DOHH2 (cell line): ENCODE results near the gene NCOR2.
A peak's percentile ranks its signal among the peaks of the same experiment; 100 is the strongest.

Source experiments
- H3F3A ChIP-seq: fragments of 200-600 bp; sonication (generic), shearing (Covaris generic); 2 replicates; pipeline ENCODE4 v1.6.0; 2016; ENCODE audit warnings: antibody characterized with exemption, mild to moderate bottlenecking; ENCODE audit not compliant: control insufficient read depth, insufficient read depth
- H3K27ac ChIP-seq: fragments of 200-600 bp; sonication (generic); 2 replicates; pipeline ENCODE4 v1.5.1; 2014; ENCODE audit warnings: low read depth, mild to moderate bottlenecking, low read length, moderate library complexity
- H3K27me3 ChIP-seq: fragments of 200-600 bp; sonication (generic); 2 replicates; pipeline ENCODE4 v1.6.1; 2014; ENCODE audit warnings: mild to moderate bottlenecking, low read length, mixed read lengths; ENCODE audit not compliant: control insufficient read depth
- H3K36me3 ChIP-seq: fragments of 200-600 bp; sonication (generic); 2 replicates; pipeline ENCODE4 v1.6.1; 2014; ENCODE audit warnings: mild to moderate bottlenecking, low read length, moderate library complexity, mixed read lengths; ENCODE audit not compliant: control insufficient read depth
- H3K4me1 ChIP-seq: fragments of 200-600 bp; sonication (generic); 2 replicates; pipeline ENCODE4 v1.6.1; 2014; ENCODE audit warnings: mild to moderate bottlenecking, low read length, mixed read lengths; ENCODE audit not compliant: control insufficient read depth
- H3K4me2 ChIP-seq: fragments of 200-600 bp; sonication (generic); 2 replicates; pipeline ENCODE4 v1.6.0; 2014; ENCODE audit warnings: mild to moderate bottlenecking, low read length, moderate library complexity
- H3K4me3 ChIP-seq: fragments of 200-600 bp; sonication (generic); 2 replicates; pipeline ENCODE4 v1.5.1; 2014; ENCODE audit warnings: mild to moderate bottlenecking, low read length, mixed read lengths
- H3K79me2 ChIP-seq: fragments of 200-600 bp; sonication (generic); 2 replicates; pipeline ENCODE4 v1.6.1; 2014; ENCODE audit warnings: mild to moderate bottlenecking, low read length, mixed read lengths; ENCODE audit not compliant: control insufficient read depth
- H3K9me2 ChIP-seq: fragments of 200-600 bp; sonication (generic); replicated peaks from 2 replicates; pipeline ENCODE4 v1.6.1; 2014; ENCODE audit warnings: mild to moderate bottlenecking, low read length, mixed read lengths; ENCODE audit not compliant: control insufficient read depth
- H3K9me3 ChIP-seq: fragments of 200-600 bp; sonication (generic); 2 replicates; pipeline ENCODE4 v1.6.1; 2014; ENCODE audit warnings: antibody characterized with exemption, low read length, mixed read lengths; ENCODE audit not compliant: control insufficient read depth, insufficient read depth
- H4K20me1 ChIP-seq: fragments of 200-600 bp; sonication (generic); 2 replicates; pipeline ENCODE4 v1.6.0; 2014; ENCODE audit warnings: low read depth, mild to moderate bottlenecking, antibody characterized with exemption, low read length, moderate library complexity; ENCODE audit not compliant: control insufficient read depth, insufficient read depth
- CTCF ChIP-seq: fragments of 200-600 bp; sonication (generic); IDR thresholded peaks from one replicate; pipeline ENCODE4 v1.5.1; 2014; ENCODE audit warnings: antibody characterized with exemption, mild to moderate bottlenecking, low read depth, low read length; ENCODE audit not compliant: poor library complexity, severe bottlenecking
- EZH2phosphoT487 ChIP-seq: fragments of 200-600 bp; sonication (generic); IDR thresholded peaks from 2 replicates; pipeline ENCODE4 v1.6.1; 2017; ENCODE audit warnings: borderline replicate concordance, mild to moderate bottlenecking, antibody characterized with exemption, low read length, moderate library complexity, mixed read lengths

Gene NCOR2

GRCh38 chr12:124564971-124565491 lies 2.4 kb downstream of the NCOR2 start:
- no peak overlapping the region for H3K27ac ChIP-seq
- H3K79me2 ChIP-seq: peaks cover 70% of the 10 kb centered on the region
- H3K27me3 ChIP-seq: peaks cover 4% of the 10 kb centered on the region; the same call in 1 of the 2 replicates
- no peaks in the 10 kb centered on the region for H3K9me2 ChIP-seq
- no peaks in the 10 kb centered on the region for H3K9me3 ChIP-seq
- peaks cover 10% of the 10 kb centered on the region; the same call in 1 of the 2 replicates for H3K36me3 ChIP-seq
- H3F3A ChIP-seq: no peaks in the 10 kb centered on the region; the same call in 1 of the 2 replicates
- no peak for TF ChIP-seq CTCF
- no peak for TF ChIP-seq EZH2phosphoT487
- H4K20me1 ChIP-seq: peaks cover 36% of the 10 kb centered on the region
- H3K4me2 ChIP-seq: peak overlapping the region; percentile 68
- peaks cover 57% of the 10 kb centered on the region for H3K4me1 ChIP-seq
- H3K4me3 ChIP-seq: peak overlapping the region; percentile 83

DNA sequence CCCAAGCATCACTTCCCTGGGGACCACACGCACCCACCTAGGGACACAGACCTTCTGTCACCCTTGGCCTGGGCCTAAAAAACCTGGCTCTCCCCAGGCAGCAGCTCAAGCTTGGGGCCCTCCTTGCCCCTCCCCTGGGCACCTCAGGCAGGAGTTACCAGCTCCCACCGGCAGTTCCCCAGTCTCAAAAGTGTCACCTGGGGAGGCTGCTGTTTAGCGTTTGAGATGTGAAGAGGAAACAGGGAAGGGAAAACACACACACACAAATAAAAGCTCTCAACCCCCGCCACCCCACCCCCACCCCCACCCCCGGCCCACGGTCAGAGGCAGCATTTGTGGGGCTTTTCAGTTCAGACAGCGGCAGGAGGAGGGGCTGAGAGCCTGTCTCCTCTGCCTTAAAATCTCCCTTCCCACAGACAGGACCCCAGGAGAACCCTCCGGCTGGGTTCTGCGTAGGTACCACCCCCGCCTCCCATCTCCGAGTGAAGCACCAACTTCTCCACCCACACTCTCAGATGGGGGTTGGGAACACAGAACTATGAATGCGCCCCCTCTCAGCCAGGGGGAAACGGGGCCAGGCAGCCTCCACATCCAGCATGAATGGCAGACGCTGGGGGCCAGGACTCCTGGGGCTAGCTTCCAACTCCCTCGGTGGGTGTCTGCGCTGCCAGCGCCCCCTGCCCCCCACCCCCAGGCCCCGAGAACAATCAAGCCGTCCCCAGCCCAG lies 3.0 kb downstream of the NCOR2 start:
- Histone ChIP-seq H3K79me2 (peaks cover 76% of the 10 kb centered on the region), H3K4me2 (peak overlapping the region; percentile 68; the same call in 1 of the 2 replicates), H4K20me1 (peaks cover 42% of the 10 kb centered on the region), H3K9me2 (no peaks in the 10 kb centered on the region), H3K27me3 (no peaks in the 10 kb centered on the region; the same call in 1 of the 2 replicates), H3F3A (no peaks in the 10 kb centered on the region; the same call in 1 of the 2 replicates), H3K27ac (no peak overlapping the region), H3K4me1 (peaks cover 63% of the 10 kb centered on the region), H3K4me3 (no peak overlapping the region), H3K9me3 (no peaks in the 10 kb centered on the region), H3K36me3 (peaks cover 11% of the 10 kb centered on the region; the same call in 1 of the 2 replicates)
- TF ChIP-seq EZH2phosphoT487 (no peak), CTCF (no peak)

GRCh38 chr12:124563809-124564208 lies 3.6 kb downstream of the NCOR2 start:
- H3K79me2 ChIP-seq: peaks cover 82% of the 10 kb centered on the region
- H3K9me3 ChIP-seq: no peaks in the 10 kb centered on the region
- no peak overlapping the region for H3K27ac ChIP-seq
- H3K4me3 ChIP-seq: no peak overlapping the region
- no peaks in the 10 kb centered on the region for H3K9me2 ChIP-seq
- H4K20me1 ChIP-seq: peaks cover 48% of the 10 kb centered on the region
- H3F3A ChIP-seq: no peaks in the 10 kb centered on the region; the same call in 1 of the 2 replicates
- H3K36me3 ChIP-seq: peaks cover 17% of the 10 kb centered on the region; the same call in 1 of the 2 replicates
- H3K27me3 ChIP-seq: no peaks in the 10 kb centered on the region
- no peak overlapping the region for H3K4me2 ChIP-seq
- H3K4me1 ChIP-seq: peaks cover 61% of the 10 kb centered on the region
- no peak for TF ChIP-seq CTCF
- no peak for TF ChIP-seq EZH2phosphoT487
